K562 (cell line): ENCODE results near the gene TANK. TPM values are rescaled to one million over a fixed set of nuclear protein-coding genes. Genes with fewer than 3 reads are reported as not detected.

Experiments
- ARID3A ChIP-seq: IDR thresholded peaks from 2 replicates; pipeline ENCODE4 v1.6.1; 2012; ENCODE audit warnings: low read depth, low read length, improper control_type of control experiment, borderline replicate concordance
- BCL6 ChIP-seq: fragments of 250-450 bp; sonication (Bioruptor Pico); IDR thresholded peaks from 2 replicates; pipeline ENCODE4 v1.4.0; 2020
- HINFP ChIP-seq: fragments of 450-650 bp; conservative IDR thresholded peaks from 2 replicates; pipeline ENCODE4 v1.6.1; 2016; ENCODE audit warnings: missing genetic modification characterization, low read depth, mild to moderate bottlenecking, control low read depth, missing compliant biosample characterization
- IRF1 ChIP-seq: sonication (generic); formaldehyde crosslinking; IDR thresholded peaks from 2 replicates; pipeline ENCODE4 v1.8.0; 2022; ENCODE audit warnings: missing genetic modification reagents, mild to moderate bottlenecking, borderline replicate concordance
- NKRF ChIP-seq: fragments of 450-650 bp; IDR thresholded peaks from 2 replicates; pipeline ENCODE4 v1.6.1; 2016; ENCODE audit warnings: borderline replicate concordance
- NR2C1 ChIP-seq, 2 experiments: fragments of 450-650 bp; IDR thresholded peaks; 2 replicates each; pipeline ENCODE4 v1.6.1; 2017; ENCODE audit warnings: mild to moderate bottlenecking in 2 of 2, antibody characterized with exemption in 1 of 2, inconsistent platforms in 1 of 2, missing compliant biosample characterization in 1 of 2, missing genetic modification characterization in 1 of 2
- RCOR1 ChIP-seq, 2 experiments: IDR thresholded peaks; 2 replicates each; pipeline ENCODE4 v1.6.1; 2012; ENCODE audit warnings: low read depth in 2 of 2, low read length in 2 of 2, borderline replicate concordance in 1 of 2, improper control_type of control experiment in 1 of 2
- STAT5B ChIP-seq: fragments of 250-450 bp; sonication (Bioruptor Pico); IDR thresholded peaks from 2 replicates; pipeline ENCODE4 v1.8.0; 2021; ENCODE audit warnings: mild to moderate bottlenecking, inconsistent platforms
- ZNF696 ChIP-seq: fragments of 250-450 bp; sonication (Bioruptor Pico); conservative IDR thresholded peaks from 2 replicates; pipeline ENCODE4 v1.4.0; 2020; ENCODE audit warnings: mild to moderate bottlenecking, moderate library complexity
- ZNF699 ChIP-seq: fragments of 250-450 bp; sonication (Bioruptor Pico); IDR thresholded peaks from 2 replicates; pipeline ENCODE4 v1.8.0; 2021; ENCODE audit warnings: mild to moderate bottlenecking, moderate library complexity; ENCODE audit not compliant: insufficient replicate concordance
- ZNF740 ChIP-seq, 3 experiments: fragments of 200-800 bp in 1 of 3; sonication (Bioruptor generic) in 1 of 3; sonication (generic) in 1 of 3; formaldehyde crosslinking in 1 of 3; IDR thresholded peaks; 2 replicates each; pipeline versions ENCODE4 v1.6.1 to v1.8.0; 2016 to 2022; ENCODE audit warnings: mild to moderate bottlenecking in 2 of 3, missing compliant biosample characterization in 2 of 3, missing genetic modification characterization in 2 of 3, missing genetic modification reagents in 1 of 3
- ZNF79 ChIP-seq: fragments of 250-450 bp; sonication (Bioruptor Pico); IDR thresholded peaks from 2 replicates; pipeline ENCODE4 v1.4.0; 2020; ENCODE audit warnings: low read depth, mild to moderate bottlenecking, moderate library complexity
- ZNF830 ChIP-seq: fragments of 250-450 bp; sonication (Bioruptor Pico); IDR thresholded peaks from 2 replicates; pipeline ENCODE4 v1.5.0; 2021; ENCODE audit warnings: mild to moderate bottlenecking
- polyA plus RNA-seq, 8 experiments: library from polyadenylated mRNA; depleted of rRNA in 4 of 8; stranded (reverse) in 5 of 8; unstranded in 3 of 8; fragments of >200 nt; fragmentation: Nextera tagmentation in 2 of 8; fragmentation: Illumina TruSeq in 1 of 8; extraction: Ambion mirVana in 2 of 8; extraction: Trizol in 1 of 8; gene quantifications; 2 replicates each; pipeline versions ENCODE4 v1.2.1 to v1.2.3, GENCODE V29; 2011 to 2014; ENCODE audit warnings: inconsistent platforms in 1 of 8, missing spikeins in 1 of 8
- total RNA-seq, 7 experiments: library from RNA; depleted of rRNA in 6 of 7; stranded (reverse); fragments of >200 nt in 6 of 7; fragmentation: Illumina TruSeq in 2 of 7; extraction: Trizol in 2 of 7; gene quantifications; 2 replicates each; pipeline versions ENCODE4 v1.2.1 to v1.2.3, GENCODE V29; 2011 to 2021; ENCODE audit warnings: low replicate concordance in 1 of 7

Gene TANK
- total and polyA plus RNA-seq, 9 of the 15 experiments (the other 6 are each of a cell fraction or from before 2014, with no cell fraction given) = 43.0 to 91.5 (median 54.4) TPM

GRCh38 chr2:161160226-161161073, at the start of gene TANK (continued):
- peak; percentile 84; the same call in 1 of the 2 replicates for TF ChIP-seq NKRF
- peak; percentile 89; the same call in 1 of the 2 replicates for TF ChIP-seq ZNF830 (CRISPR knock-in tag)
- no peak for TF ChIP-seq ARID3A
- TF ChIP-seq ZNF699 (CRISPR knock-in tag) = no peak
- peak; percentile 66 for TF ChIP-seq ZNF740 (CRISPR knock-in tag; IDR thresholded peaks at IDR 0.05)
- no peak for TF ChIP-seq ZNF740 (tag; IDR thresholded peaks at IDR 0.05)
- TF ChIP-seq STAT5B (CRISPR knock-in tag) = no peak
- TF ChIP-seq RCOR1 (IDR thresholded peaks at IDR 0.05; ENCODE audit: borderline replicate concordance in 1 of 2, low read depth in 2 of 2, low read length in 2 of 2) = no peak
- TF ChIP-seq BCL6 (CRISPR knock-in tag) = no peak
- no peak for TF ChIP-seq ZNF696
- no peak for TF ChIP-seq HINFP (tag)
- TF ChIP-seq NR2C1 (IDR thresholded peaks at IDR 0.05) = peak; percentile 98
- TF ChIP-seq NR2C1 (tag; IDR thresholded peaks at IDR 0.05) = peak; percentile 98
- TF ChIP-seq IRF1 = peak; percentile 89; the same call in 1 of the 2 replicates
- TF ChIP-seq ZNF79 = no peak
